HG02884 (cell line): ENCODE results near the gene VPS13D.
"Not testable (repeated sequence)": the region's sequence is repeated elsewhere in the genome, so short reads cannot be mapped to it uniquely, and the experiment has no call there.

Source experiments
- ATAC-seq: cut with Tn5 transposase; IDR thresholded peaks from one replicate; pipeline ENCODE4 v1.9.1; 2021; ENCODE audit warnings: mild to moderate bottlenecking, moderate library complexity; ENCODE audit not compliant: unreplicated experiment

The VPS13D gene

GRCh38 chr1:12527564-12527963 lies 297.7 kb downstream of the VPS13D start:
- no peak for ATAC-seq

GRCh38 chr1:12528021-12528852 lies 298.4 kb downstream of the VPS13D start:
- no peak for ATAC-seq

GRCh38 chr1:12529640-12530174 lies 299.9 kb downstream of the VPS13D start:
- ATAC-seq: no peak

GRCh38 chr1:12530462-12531178 lies 300.8 kb downstream of the VPS13D start:
- ATAC-seq: no peak

- ATAC-seq: no peak
Measured at GRCh38 chr1:12531179-12531499, 301.3 kb downstream of the VPS13D start.

- ATAC-seq: no peak
Measured at GRCh38 chr1:12532405-12533315, 302.8 kb downstream of the VPS13D start.

GRCh38 chr1:12536023-12536639 lies 306.3 kb downstream of the VPS13D start:
- no peak for ATAC-seq

GRCh38 chr1:12537294-12537693 lies 307.5 kb downstream of the VPS13D start:
- ATAC-seq: no peak

- no peak for ATAC-seq
Measured at GRCh38 chr1:12537906-12538461, 308.2 kb downstream of the VPS13D start.

- ATAC-seq: not testable (repeated sequence)
Measured at GRCh38 chr1:12538536-12538935, 308.7 kb downstream of the VPS13D start.

- no peak for ATAC-seq
Measured at GRCh38 chr1:12539320-12539704, 309.5 kb downstream of the VPS13D start.

- ATAC-seq: no peak
Measured at GRCh38 chr1:12539705-12540579, 310.1 kb downstream of the VPS13D start.

- ATAC-seq: no peak
Measured at GRCh38 chr1:12540580-12541273, 310.9 kb downstream of the VPS13D start.

GRCh38 chr1:12541274-12542137 lies 311.7 kb downstream of the VPS13D start:
- ATAC-seq: no peak

GRCh38 chr1:12542138-12542465 lies 312.3 kb downstream of the VPS13D start:
- no peak for ATAC-seq

GRCh38 chr1:12542616-12543592 lies 313.1 kb downstream of the VPS13D start:
- no peak for ATAC-seq

GRCh38 chr1:12543740-12544154 lies 313.9 kb downstream of the VPS13D start:
- no peak for ATAC-seq
